ENCODE results near the gene ANXA10. TPM values are rescaled to one million over a fixed set of nuclear protein-coding genes. Genes with fewer than 3 reads are reported as not detected.

The ANXA10 gene
- total RNA-seq, 1 donor, result 1.1 TPM

- H3K27ac ChIP-seq (ENCODE audit: low read depth, low read length), result no peak overlapping the region
- no peak for DNase-seq (ENCODE audit: insufficient read length, low spot score, missing footprints)
- peaks cover 21% of the 10 kb centered on the region for H3K4me1 ChIP-seq (ENCODE audit: insufficient read depth, low read length)
- no peaks in the 10 kb centered on the region for H3K27me3 ChIP-seq (ENCODE audit: insufficient read depth, low read length)
- no peak overlapping the region for H3K4me2 ChIP-seq (ENCODE audit: insufficient read depth, low read length)
- no peak overlapping the region for H2AFZ ChIP-seq (ENCODE audit: low read length)
- no peaks in the 10 kb centered on the region for H3K79me2 ChIP-seq (ENCODE audit: insufficient read depth, low read length)
- no peaks in the 10 kb centered on the region for H3K9me3 ChIP-seq (ENCODE audit: low read depth, low read length)
- no peaks in the 10 kb centered on the region for H4K20me1 ChIP-seq (ENCODE audit: insufficient read depth, low read length)
- no peak for TF ChIP-seq CTCF (IDR thresholded peaks at IDR 0.05; ENCODE audit: extremely low read depth, low read depth, low read length)
- H3K36me3 ChIP-seq (ENCODE audit: insufficient read depth, low read length), result no peaks in the 10 kb centered on the region
- no peak overlapping the region for H3K4me3 ChIP-seq (ENCODE audit: insufficient read depth, low read length)
These were observed 49.4 kb downstream of the ANXA10 start for GRCh38 chr4:168141733-168142132.

GRCh38 chr4:168143601-168144000, 51.3 kb downstream of the ANXA10 start:
- no peak for DNase-seq (ENCODE audit: insufficient read length, low spot score, missing footprints)

GRCh38 chr4:168150420-168151050, 58.2 kb downstream of the ANXA10 start:
- Histone ChIP-seq H3K27me3 (ENCODE audit: insufficient read depth, low read length) (no peaks in the 10 kb centered on the region), H3K27ac (ENCODE audit: low read depth, low read length) (no peak overlapping the region), H3K4me2 (ENCODE audit: insufficient read depth, low read length) (peak overlapping the region; percentile 20), H3K36me3 (ENCODE audit: insufficient read depth, low read length) (no peaks in the 10 kb centered on the region), H3K4me3 (ENCODE audit: insufficient read depth, low read length) (peak overlapping the region; percentile 15), H3K79me2 (ENCODE audit: insufficient read depth, low read length) (no peaks in the 10 kb centered on the region), H2AFZ (ENCODE audit: low read length) (peak overlapping the region; percentile 62), H3K9me3 (ENCODE audit: low read depth, low read length) (no peaks in the 10 kb centered on the region), H4K20me1 (ENCODE audit: insufficient read depth, low read length) (no peaks in the 10 kb centered on the region), H3K4me1 (ENCODE audit: insufficient read depth, low read length) (peaks cover 16% of the 10 kb centered on the region)
- no peak for DNase-seq (ENCODE audit: insufficient read length, low spot score, missing footprints)
- no peak for TF ChIP-seq CTCF (IDR thresholded peaks at IDR 0.05; ENCODE audit: extremely low read depth, low read depth, low read length)

More at GRCh38 chr4:168143601-168144000, 51.3 kb downstream of the ANXA10 start:
- no peaks in the 10 kb centered on the region for H3K36me3 ChIP-seq (ENCODE audit: insufficient read depth, low read length)
- H3K79me2 ChIP-seq (ENCODE audit: insufficient read depth, low read length), result no peaks in the 10 kb centered on the region
- TF ChIP-seq CTCF (IDR thresholded peaks at IDR 0.05; ENCODE audit: extremely low read depth, low read depth, low read length), result no peak
- peaks cover 17% of the 10 kb centered on the region for H3K4me1 ChIP-seq (ENCODE audit: insufficient read depth, low read length)
- H3K27me3 ChIP-seq (ENCODE audit: insufficient read depth, low read length), result no peaks in the 10 kb centered on the region
- H3K4me2 ChIP-seq (ENCODE audit: insufficient read depth, low read length), result no peak overlapping the region
- H3K27ac ChIP-seq (ENCODE audit: low read depth, low read length), result no peak overlapping the region
- no peaks in the 10 kb centered on the region for H3K9me3 ChIP-seq (ENCODE audit: low read depth, low read length)
- no peak overlapping the region for H3K4me3 ChIP-seq (ENCODE audit: insufficient read depth, low read length)
- H4K20me1 ChIP-seq (ENCODE audit: insufficient read depth, low read length), result no peaks in the 10 kb centered on the region
- no peak overlapping the region for H2AFZ ChIP-seq (ENCODE audit: low read length)

- no peaks in the 10 kb centered on the region for H3K9me3 ChIP-seq (ENCODE audit: low read depth, low read length)
- no peak overlapping the region for H3K4me3 ChIP-seq (ENCODE audit: insufficient read depth, low read length)
- no peak for DNase-seq (ENCODE audit: insufficient read length, low spot score, missing footprints)
- H3K4me2 ChIP-seq (ENCODE audit: insufficient read depth, low read length), result no peak overlapping the region
- no peaks in the 10 kb centered on the region for H4K20me1 ChIP-seq (ENCODE audit: insufficient read depth, low read length)
- H3K27ac ChIP-seq (ENCODE audit: low read depth, low read length), result no peak overlapping the region
- no peaks in the 10 kb centered on the region for H3K36me3 ChIP-seq (ENCODE audit: insufficient read depth, low read length)
- no peaks in the 10 kb centered on the region for H3K79me2 ChIP-seq (ENCODE audit: insufficient read depth, low read length)
- no peaks in the 10 kb centered on the region for H3K27me3 ChIP-seq (ENCODE audit: insufficient read depth, low read length)
- peaks cover 16% of the 10 kb centered on the region for H3K4me1 ChIP-seq (ENCODE audit: insufficient read depth, low read length)
- no peak for TF ChIP-seq CTCF (IDR thresholded peaks at IDR 0.05; ENCODE audit: extremely low read depth, low read depth, low read length)
- H2AFZ ChIP-seq (ENCODE audit: low read length), result no peak overlapping the region
These were observed 59.0 kb downstream of the ANXA10 start for GRCh38 chr4:168151327-168151726.

All from osteoblast (primary cell).